Gastroesophageal sphincter (tissue), 3 donors: ENCODE results near the gene ZCCHC24.

Experiments used
- CTCF ChIP-seq, 4 experiments: fragments of 200-600 bp in 2 of 4; fragments of 450-650 bp in 2 of 4; sonication (generic) in 1 of 4; IDR thresholded peaks; one replicate each; pipeline ENCODE4 v1.5.1; 2017 to 2019; ENCODE audit warnings: antibody characterized with exemption in 4 of 4, mild to moderate bottlenecking in 2 of 4, moderate library complexity in 2 of 4
- EP300 ChIP-seq: sonication (generic); formaldehyde crosslinking; IDR thresholded peaks from one replicate; pipeline ENCODE4 v1.6.1; 2017; ENCODE audit warnings: antibody characterized with exemption, mild to moderate bottlenecking
- POLR2A ChIP-seq, 2 donors: fragments of 450-650 bp; IDR thresholded peaks; one replicate each; pipeline ENCODE4 v1.6.1; 2017; ENCODE audit warnings: antibody characterized with exemption in 2 of 2, mild to moderate bottlenecking in 2 of 2, moderate library complexity in 1 of 2

GRCh38 chr10:79379512-79380124 lies 65.8 kb downstream of the ZCCHC24 start:
- TF ChIP-seq CTCF (IDR thresholded peaks at IDR 0.05), result no peak
- no peak for TF ChIP-seq POLR2A (IDR thresholded peaks at IDR 0.05)
- TF ChIP-seq EP300, result no peak
